Endodermal cell (in vitro differentiated cells): Measurements from ENCODE around the gene ID1. TPM values are rescaled to one million over a fixed set of nuclear protein-coding genes. Genes with fewer than 3 reads are reported as not detected.
A peak's percentile ranks its signal among the peaks of the same experiment; 100 is the strongest.

Source experiments
- DNase-seq: peaks from one replicate; pipeline ENCODE4 v3.0.0-alpha.2; 2017
- H3K27ac ChIP-seq: 2 replicates; pipeline ENCODE4 v1.5.1; 2013; ENCODE audit warnings: mild to moderate bottlenecking, low read depth, low read length, moderate library complexity
- H3K27me3 ChIP-seq: 2 replicates; pipeline ENCODE4 v1.6.1; 2013; ENCODE audit warnings: mild to moderate bottlenecking, low read length, moderate library complexity; ENCODE audit not compliant: insufficient read depth, control insufficient read depth, poor library complexity, severe bottlenecking
- H3K36me3 ChIP-seq: 2 replicates; pipeline ENCODE4 v1.7.0; 2013; ENCODE audit warnings: mild to moderate bottlenecking, low read length, moderate library complexity; ENCODE audit not compliant: control insufficient read depth, insufficient read depth
- H3K4me1 ChIP-seq: one replicate; pipeline ENCODE4 v1.7.0; 2013; ENCODE audit warnings: low read length; ENCODE audit not compliant: control insufficient read depth, insufficient read depth
- H3K4me3 ChIP-seq: 2 replicates; pipeline ENCODE4 v1.5.1; 2013; ENCODE audit warnings: mild to moderate bottlenecking, low read length, moderate library complexity
- H3K9ac ChIP-seq: 2 replicates; pipeline ENCODE4 v1.6.1; 2013; ENCODE audit warnings: mild to moderate bottlenecking, low read length, moderate library complexity; ENCODE audit not compliant: poor library complexity, severe bottlenecking; ENCODE audit errors: extremely low read depth
- H3K9me3 ChIP-seq: 2 replicates; pipeline ENCODE4 v1.6.1; 2013; ENCODE audit warnings: mild to moderate bottlenecking, low read length, moderate library complexity; ENCODE audit not compliant: control insufficient read depth
- H3K27ac Mint-ChIP-seq: 2 replicates; pipeline ENCODE4 v1.8.0; 2020; ENCODE audit warnings: mixed read lengths
- H3K27me3 Mint-ChIP-seq: 2 replicates; pipeline ENCODE4 v1.8.0; 2021; ENCODE audit warnings: mild to moderate bottlenecking, mixed read lengths; ENCODE audit not compliant: insufficient read depth
- H3K36me3 Mint-ChIP-seq: 2 replicates; pipeline ENCODE4 v1.8.0; 2020; ENCODE audit warnings: low read depth, mixed read lengths
- H3K4me1 Mint-ChIP-seq: 2 replicates; pipeline ENCODE4 v1.8.0; 2020; ENCODE audit warnings: mixed read lengths
- H3K4me3 Mint-ChIP-seq: 2 replicates; pipeline ENCODE4 v1.8.0; 2020; ENCODE audit warnings: mild to moderate bottlenecking, moderate library complexity, mixed read lengths
- H3K9me3 Mint-ChIP-seq: 2 replicates; pipeline ENCODE4 v1.8.0; 2020; ENCODE audit warnings: mild to moderate bottlenecking, mixed read lengths
- WGBS, 2 experiments: methylation state at CpG; one replicate each; pipeline versions ENCODE4 v1.1.5 to v1.1.7; 2013; ENCODE audit warnings: missing lambda C conversion rate in 2 of 2, mixed read lengths in 1 of 2; ENCODE audit not compliant: insufficient coverage in 1 of 2, insufficient read length in 1 of 2; 5-methylcytosine and 5-hydroxymethylcytosine counted together
- total RNA-seq, 2 donors: library from RNA; stranded (reverse); fragmentation: NEBNext Ultra II Directional in 1 of 2; extraction: Animal tissue kit (Norgen Biotek cat#: 25700) in 1 of 2; gene quantifications; 2 replicates in 1 of 2; 3 replicates in 1 of 2; pipeline ENCODE4 v1.2.1, GENCODE V29; 2021
- TF ChIP-seq, protein P1 (sequence below): fragments of 200-600 bp; sonication (generic); conservative IDR thresholded peaks from 2 replicates; pipeline ENCODE4 v1.5.0; 2021; ENCODE audit warnings: antibody characterized with exemption, mild to moderate bottlenecking

ID1 gene
- total RNA-seq, 2 donors from 2014 or later: 380 to 447 TPM

DNA sequence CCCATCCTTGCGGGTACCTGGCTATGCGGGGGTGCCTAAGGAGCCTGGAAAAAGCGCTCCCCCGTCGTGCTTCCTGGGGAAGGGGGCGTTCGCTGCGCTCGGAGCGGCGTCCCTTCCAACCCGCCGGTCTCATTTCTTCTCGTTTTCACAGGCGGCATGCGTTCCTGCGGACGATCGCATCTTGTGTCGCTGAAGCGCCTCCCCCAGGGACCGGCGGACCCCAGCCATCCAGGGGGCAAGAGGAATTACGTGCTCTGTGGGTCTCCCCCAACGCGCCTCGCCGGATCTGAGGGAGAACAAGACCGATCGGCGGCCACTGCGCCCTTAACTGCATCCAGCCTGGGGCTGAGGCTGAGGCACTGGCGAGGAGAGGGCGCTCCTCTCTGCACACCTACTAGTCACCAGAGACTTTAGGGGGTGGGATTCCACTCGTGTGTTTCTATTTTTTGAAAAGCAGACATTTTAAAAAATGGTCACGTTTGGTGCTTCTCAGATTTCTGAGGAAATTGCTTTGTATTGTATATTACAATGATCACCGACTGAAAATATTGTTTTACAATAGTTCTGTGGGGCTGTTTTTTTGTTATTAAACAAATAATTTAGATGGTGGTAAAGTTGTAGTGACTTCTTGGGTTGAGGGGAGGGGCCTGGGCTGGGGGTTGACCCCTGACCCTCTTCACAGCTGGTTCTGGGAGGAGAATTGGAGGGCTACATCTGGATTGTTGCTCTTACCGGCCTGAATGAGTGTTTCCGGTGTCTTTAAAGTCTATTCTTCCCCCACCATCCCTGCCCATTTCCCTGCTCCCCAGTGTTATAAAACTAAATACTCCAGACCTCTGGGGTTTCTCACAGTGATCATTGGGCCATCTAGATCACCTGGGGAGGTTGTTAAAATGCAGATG, 1.1 kb downstream of the ID1 start:
- peak overlapping the region; percentile 99 for H3K4me3 Mint-ChIP-seq
- no peaks in the 10 kb centered on the region for H3K27me3 Mint-ChIP-seq
- TF ChIP-seq, protein P1, sequence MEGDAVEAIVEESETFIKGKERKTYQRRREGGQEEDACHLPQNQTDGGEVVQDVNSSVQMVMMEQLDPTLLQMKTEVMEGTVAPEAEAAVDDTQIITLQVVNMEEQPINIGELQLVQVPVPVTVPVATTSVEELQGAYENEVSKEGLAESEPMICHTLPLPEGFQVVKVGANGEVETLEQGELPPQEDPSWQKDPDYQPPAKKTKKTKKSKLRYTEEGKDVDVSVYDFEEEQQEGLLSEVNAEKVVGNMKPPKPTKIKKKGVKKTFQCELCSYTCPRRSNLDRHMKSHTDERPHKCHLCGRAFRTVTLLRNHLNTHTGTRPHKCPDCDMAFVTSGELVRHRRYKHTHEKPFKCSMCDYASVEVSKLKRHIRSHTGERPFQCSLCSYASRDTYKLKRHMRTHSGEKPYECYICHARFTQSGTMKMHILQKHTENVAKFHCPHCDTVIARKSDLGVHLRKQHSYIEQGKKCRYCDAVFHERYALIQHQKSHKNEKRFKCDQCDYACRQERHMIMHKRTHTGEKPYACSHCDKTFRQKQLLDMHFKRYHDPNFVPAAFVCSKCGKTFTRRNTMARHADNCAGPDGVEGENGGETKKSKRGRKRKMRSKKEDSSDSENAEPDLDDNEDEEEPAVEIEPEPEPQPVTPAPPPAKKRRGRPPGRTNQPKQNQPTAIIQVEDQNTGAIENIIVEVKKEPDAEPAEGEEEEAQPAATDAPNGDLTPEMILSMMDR: no peak
- H3K9me3 Mint-ChIP-seq: no peaks in the 10 kb centered on the region
- DNase-seq: peak; percentile 68
- H3K36me3 Mint-ChIP-seq: peaks cover 20% of the 10 kb centered on the region
- Histone ChIP-seq H3K27ac (peak overlapping the region; percentile 88), H3K9me3 (no peaks in the 10 kb centered on the region), H3K4me1 (peaks cover 19% of the 10 kb centered on the region), H3K27me3 (no peaks in the 10 kb centered on the region), H3K36me3 (no peaks in the 10 kb centered on the region), H3K4me3 (peak overlapping the region; percentile 95), H3K9ac (peak overlapping the region; percentile 89)
- peaks cover 45% of the 10 kb centered on the region for H3K4me1 Mint-ChIP-seq
- 0 to 1% methylated on average over 22 to 39 of the region's 39 CpGs for WGBS, 2 experiments
- H3K27ac Mint-ChIP-seq: peak overlapping the region; percentile 99

DNA sequence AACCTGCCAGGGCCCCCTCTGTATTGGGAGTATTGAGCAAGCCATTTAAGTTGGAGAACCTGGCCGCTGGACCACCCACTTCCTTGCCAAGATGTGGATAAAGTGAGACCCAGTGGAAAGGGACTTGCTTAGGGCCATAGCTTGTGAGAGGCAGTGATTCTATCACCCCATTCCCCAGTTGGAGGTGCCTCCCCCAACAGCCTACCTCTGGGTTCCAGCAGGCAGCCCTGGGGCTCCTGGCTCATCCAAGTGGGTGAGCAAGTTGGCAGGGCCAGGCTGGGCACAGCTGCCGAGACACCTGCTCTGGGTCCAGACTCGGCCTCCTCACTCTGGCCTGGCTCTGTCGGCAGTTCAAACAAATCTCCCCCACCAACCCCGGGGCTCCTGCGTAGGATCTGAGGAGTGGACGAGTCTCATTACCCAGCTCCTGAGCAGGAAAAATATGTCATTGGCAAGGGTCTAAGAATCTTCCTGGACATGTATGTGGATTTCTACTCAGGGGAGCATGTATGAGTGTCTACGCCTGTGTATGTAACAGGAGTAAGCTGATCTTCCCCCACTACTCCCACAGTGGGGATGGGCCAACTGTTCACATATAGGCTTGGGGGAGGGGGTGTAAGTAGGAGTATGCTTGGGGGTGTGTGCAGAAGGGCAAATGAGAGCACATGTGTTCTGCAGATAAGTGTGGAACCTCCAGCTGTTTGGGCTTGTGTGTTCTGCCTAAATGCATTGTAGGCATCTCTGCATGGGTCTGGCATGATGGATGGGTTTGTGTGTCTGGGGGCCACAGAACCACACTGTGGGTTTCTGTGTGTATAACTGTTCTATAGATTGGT, 1.9 kb downstream of the ID1 start:
- Mint-ChIP-seq H3K4me3 (peak overlapping the region; percentile 99), H3K27ac (peak overlapping the region; percentile 99), H3K36me3 (peaks cover 20% of the 10 kb centered on the region), H3K9me3 (no peaks in the 10 kb centered on the region), H3K4me1 (peaks cover 53% of the 10 kb centered on the region), H3K27me3 (no peaks in the 10 kb centered on the region)
- WGBS, 2 experiments: 25% methylated on average over 7 of the region's 8 CpGs; no CpG with 5 or more reads in 1 of the 2 experiments
- H3K27me3 ChIP-seq: no peaks in the 10 kb centered on the region
- peaks cover 19% of the 10 kb centered on the region for H3K4me1 ChIP-seq
- no peaks in the 10 kb centered on the region for H3K9me3 ChIP-seq
- no peaks in the 10 kb centered on the region for H3K36me3 ChIP-seq
- peak overlapping the region; percentile 95 for H3K4me3 ChIP-seq
- TF ChIP-seq, protein P1: no peak
- peak; percentile 90 for DNase-seq
- peak overlapping the region; percentile 89 for H3K9ac ChIP-seq
- peak overlapping the region; percentile 88 for H3K27ac ChIP-seq

DNA sequence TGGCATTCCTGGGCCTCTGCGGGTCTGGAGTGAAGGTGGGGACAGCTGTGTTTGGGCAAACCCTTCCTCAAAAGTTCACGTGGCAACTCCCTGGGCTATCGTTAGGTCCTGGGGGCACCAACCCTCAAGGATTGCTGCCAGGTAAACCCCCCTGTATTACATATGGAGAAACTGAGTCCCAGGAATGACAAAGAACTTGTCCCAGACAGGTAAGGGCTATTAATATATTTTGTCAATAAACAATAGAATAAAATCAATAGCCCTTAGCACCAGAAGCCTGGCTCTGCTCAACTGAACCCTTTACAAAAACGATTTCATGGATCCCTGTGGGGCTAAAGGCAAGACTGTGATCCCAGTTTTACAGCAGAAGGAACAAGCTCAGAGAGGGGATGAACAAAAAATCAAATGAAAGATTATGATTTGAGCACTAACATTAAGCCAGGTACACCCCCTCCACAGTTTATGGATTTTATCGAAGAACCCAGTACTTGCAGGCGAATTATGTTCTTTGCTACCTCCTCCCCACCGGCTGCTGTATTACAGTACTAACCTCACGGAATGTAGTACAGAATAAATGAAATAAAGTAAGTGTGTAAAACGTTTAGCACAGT, 2.7 kb downstream of the ID1 start:
- TF ChIP-seq, protein P1: no peak
- peaks cover 20% of the 10 kb centered on the region for H3K36me3 Mint-ChIP-seq

More for the DNA sequence above, 2.7 kb downstream of the ID1 start:
- Mint-ChIP-seq H3K27me3 (no peaks in the 10 kb centered on the region), H3K9me3 (no peaks in the 10 kb centered on the region), H3K4me3 (peak overlapping the region; percentile 99), H3K27ac (peak overlapping the region; percentile 99), H3K4me1 (peaks cover 49% of the 10 kb centered on the region)
- H3K36me3 ChIP-seq: no peaks in the 10 kb centered on the region
- H3K9me3 ChIP-seq: no peaks in the 10 kb centered on the region
- WGBS, 2 experiments: 55 to 68% methylated on average over 5 to 9 of the region's 9 CpGs
- H3K4me1 ChIP-seq: peaks cover 19% of the 10 kb centered on the region
- H3K9ac ChIP-seq: peak overlapping the region; percentile 25
- DNase-seq: no peak
- peak overlapping the region; percentile 95 for H3K4me3 ChIP-seq
- no peaks in the 10 kb centered on the region for H3K27me3 ChIP-seq
- peak overlapping the region; percentile 88 for H3K27ac ChIP-seq
